OCI-LY3 (cell line): ENCODE measurements around the gene ADIPOR2.
"Not testable (repeated sequence)": the region's sequence is repeated elsewhere in the genome, so short reads cannot be mapped to it uniquely, and the experiment has no call there.

Source experiments
- EZH2phosphoT487 ChIP-seq: fragments of 200-600 bp; shearing (Covaris generic); IDR thresholded peaks from 2 replicates; pipeline ENCODE4 v1.6.1; 2018; ENCODE audit warnings: antibody characterized with exemption, mixed run types, low read depth
- TF ChIP-seq, protein P1 (sequence below): fragments of 200-600, 300-600 bp; sonication (generic); IDR thresholded peaks from 2 replicates; pipeline ENCODE4 v1.5.1; 2014; ENCODE audit warnings: antibody characterized with exemption, low read length, low read depth

DNA sequence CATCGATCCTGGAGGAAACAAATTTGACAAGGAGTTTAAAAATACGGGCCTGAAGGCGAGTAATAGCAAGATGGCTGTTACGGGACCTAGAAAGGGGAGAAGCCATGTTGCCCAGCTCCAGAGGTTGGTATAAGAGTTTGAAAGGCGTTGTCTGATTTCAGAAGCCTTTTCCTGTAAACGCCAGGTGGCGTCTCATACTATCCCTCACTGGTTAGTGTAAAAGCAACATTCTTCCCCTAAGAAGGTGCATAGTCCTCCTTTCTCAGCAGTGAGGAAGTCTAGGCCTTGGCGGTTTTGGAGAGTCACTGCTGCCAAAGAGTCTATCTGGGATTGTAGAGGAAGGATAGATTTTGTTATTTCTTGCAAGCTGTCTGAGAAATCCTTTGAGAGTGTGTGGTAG, 20.0 kb downstream of the ADIPOR2 start:
- TF ChIP-seq, protein P1, sequence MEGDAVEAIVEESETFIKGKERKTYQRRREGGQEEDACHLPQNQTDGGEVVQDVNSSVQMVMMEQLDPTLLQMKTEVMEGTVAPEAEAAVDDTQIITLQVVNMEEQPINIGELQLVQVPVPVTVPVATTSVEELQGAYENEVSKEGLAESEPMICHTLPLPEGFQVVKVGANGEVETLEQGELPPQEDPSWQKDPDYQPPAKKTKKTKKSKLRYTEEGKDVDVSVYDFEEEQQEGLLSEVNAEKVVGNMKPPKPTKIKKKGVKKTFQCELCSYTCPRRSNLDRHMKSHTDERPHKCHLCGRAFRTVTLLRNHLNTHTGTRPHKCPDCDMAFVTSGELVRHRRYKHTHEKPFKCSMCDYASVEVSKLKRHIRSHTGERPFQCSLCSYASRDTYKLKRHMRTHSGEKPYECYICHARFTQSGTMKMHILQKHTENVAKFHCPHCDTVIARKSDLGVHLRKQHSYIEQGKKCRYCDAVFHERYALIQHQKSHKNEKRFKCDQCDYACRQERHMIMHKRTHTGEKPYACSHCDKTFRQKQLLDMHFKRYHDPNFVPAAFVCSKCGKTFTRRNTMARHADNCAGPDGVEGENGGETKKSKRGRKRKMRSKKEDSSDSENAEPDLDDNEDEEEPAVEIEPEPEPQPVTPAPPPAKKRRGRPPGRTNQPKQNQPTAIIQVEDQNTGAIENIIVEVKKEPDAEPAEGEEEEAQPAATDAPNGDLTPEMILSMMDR, result not testable (repeated sequence)
- not testable (repeated sequence) for TF ChIP-seq EZH2phosphoT487
